ENCODE data around the gene ZNF664.

ZNF664 gene

DNA sequence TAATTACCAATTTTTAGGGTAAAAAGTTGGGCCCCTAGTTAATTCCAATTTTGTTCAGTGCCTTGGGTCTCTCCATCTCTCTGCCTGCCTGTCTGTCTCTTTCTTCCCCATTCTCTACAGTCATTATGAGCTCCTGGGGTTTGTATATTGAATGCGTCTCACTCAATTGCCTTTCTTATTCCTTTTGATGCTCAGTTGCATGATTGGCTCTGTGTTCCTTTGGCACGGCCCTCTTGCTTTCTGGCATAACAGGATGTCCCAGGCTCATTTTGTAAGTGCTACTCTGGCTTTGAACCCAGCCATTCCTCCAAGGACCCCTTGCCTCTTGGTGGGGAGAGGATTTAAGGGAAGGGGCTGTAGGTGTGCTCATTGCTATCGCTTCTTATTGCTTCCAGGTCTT, 35.6 kb downstream of the ZNF664 start:
- no peak overlapping the region for H3K4me3 ChIP-seq (ENCODE audit: low read length)
- TF ChIP-seq, protein P1, sequence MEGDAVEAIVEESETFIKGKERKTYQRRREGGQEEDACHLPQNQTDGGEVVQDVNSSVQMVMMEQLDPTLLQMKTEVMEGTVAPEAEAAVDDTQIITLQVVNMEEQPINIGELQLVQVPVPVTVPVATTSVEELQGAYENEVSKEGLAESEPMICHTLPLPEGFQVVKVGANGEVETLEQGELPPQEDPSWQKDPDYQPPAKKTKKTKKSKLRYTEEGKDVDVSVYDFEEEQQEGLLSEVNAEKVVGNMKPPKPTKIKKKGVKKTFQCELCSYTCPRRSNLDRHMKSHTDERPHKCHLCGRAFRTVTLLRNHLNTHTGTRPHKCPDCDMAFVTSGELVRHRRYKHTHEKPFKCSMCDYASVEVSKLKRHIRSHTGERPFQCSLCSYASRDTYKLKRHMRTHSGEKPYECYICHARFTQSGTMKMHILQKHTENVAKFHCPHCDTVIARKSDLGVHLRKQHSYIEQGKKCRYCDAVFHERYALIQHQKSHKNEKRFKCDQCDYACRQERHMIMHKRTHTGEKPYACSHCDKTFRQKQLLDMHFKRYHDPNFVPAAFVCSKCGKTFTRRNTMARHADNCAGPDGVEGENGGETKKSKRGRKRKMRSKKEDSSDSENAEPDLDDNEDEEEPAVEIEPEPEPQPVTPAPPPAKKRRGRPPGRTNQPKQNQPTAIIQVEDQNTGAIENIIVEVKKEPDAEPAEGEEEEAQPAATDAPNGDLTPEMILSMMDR (IDR thresholded peaks at IDR 0.05; ENCODE audit: insufficient read depth, low read depth, low read length, missing control alignments), result no peak
- no peak for DNase-seq (ENCODE audit: low read depth)

DNA sequence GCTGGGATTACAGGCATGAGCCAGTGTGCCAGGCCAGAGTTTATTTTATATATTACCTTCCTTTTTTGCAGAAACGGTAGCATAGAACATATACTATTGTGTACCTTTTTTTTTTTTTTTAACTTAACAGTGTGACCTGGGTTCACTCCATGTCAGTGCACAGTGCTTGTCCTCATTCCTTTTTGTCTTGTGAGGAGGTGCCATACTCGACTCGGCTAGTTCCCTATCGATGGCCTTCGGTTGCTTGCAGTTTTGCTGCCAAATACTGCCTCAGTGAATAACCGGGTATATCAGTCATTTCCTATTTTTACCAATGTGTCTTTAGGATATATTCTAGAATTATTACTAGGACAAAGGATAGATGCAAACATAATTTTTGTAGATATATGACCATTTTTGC, 36.8 kb downstream of the ZNF664 start:
- no peak overlapping the region for H3K4me3 ChIP-seq (ENCODE audit: low read length)
- DNase-seq (ENCODE audit: low read depth), result no peak
- TF ChIP-seq, protein P1 (IDR thresholded peaks at IDR 0.05; ENCODE audit: insufficient read depth, low read depth, low read length, missing control alignments), result no peak

DNA sequence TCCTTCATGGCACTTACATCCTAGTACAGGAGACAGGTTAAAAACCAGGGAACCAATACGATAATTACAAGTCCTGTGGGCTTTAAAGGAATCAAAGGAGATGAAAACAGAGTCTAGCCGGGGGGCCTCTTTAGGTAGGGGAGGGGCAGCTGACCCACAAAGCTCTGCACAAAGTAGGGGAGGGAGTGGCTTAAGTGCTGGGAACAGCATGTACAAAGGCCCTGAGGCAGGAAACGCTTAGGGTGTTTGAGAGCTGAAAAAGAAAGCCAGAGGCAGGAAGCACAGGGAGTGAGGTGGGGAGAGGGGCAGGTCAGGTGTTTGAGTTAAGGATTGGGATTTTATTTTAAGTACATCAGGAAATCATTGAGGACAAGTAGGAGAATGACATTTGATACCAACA, 37.7 kb downstream of the ZNF664 start:
- DNase-seq (ENCODE audit: low read depth), result no peak
- H3K4me3 ChIP-seq (ENCODE audit: low read length), result no peak overlapping the region
- TF ChIP-seq, protein P1 (IDR thresholded peaks at IDR 0.05; ENCODE audit: insufficient read depth, low read depth, low read length, missing control alignments), result no peak

DNA sequence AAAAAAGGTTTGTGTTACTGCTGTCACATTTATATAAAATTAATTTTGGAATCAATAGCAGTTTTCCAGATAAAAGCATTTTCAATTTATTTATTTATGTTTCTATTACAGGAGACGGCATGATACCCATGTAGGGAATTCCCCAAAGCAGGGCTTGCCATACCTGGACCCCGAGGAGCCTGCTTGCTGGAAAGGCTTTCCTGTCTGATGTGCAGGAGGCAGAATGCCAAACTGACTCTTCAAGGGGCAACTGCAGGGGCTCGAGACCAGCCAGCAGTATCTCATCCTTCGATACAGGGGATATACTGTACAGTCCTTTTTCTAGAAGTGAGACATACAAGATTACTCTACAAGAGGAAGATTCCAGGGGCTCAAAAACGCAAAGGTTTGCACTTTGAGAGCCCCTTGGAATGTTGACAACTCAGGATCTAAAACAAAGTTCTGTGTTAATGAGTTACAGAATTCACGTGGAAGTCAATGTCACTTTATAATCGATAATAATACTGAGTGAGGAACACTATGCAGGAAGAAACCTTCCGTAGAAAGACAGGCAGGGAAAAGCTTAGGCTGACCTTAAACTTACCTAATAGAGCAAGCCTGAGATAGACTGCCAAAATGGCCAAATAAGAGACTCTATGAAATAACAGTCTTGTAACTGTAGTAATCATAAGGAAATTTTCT, 38.6 kb downstream of the ZNF664 start:
- TF ChIP-seq, protein P1 (IDR thresholded peaks at IDR 0.05; ENCODE audit: insufficient read depth, low read depth, low read length, missing control alignments), result no peak
- no peak for DNase-seq (ENCODE audit: low read depth)
- no peak overlapping the region for H3K4me3 ChIP-seq (ENCODE audit: low read length)

DNA sequence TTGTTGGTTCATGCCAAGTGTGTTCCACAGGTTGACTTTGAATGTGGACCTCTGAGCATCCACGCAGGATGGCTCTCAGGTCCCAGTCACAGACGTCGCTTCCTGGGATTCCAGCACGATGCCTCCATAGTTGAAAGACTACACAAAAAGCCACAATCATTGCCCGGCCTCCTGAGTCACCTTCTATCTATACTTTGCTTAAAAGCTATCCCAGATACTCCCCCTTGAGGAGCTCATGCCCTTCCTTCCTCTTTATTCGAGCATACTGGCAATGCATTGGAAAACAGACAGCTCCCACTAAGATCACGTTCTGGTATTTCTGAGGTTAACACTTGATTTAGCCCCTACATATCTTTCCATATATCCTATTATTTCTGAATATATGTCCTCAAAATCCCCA, 40.1 kb downstream of the ZNF664 start:
- no peak overlapping the region for H3K4me3 ChIP-seq (ENCODE audit: low read length)
- TF ChIP-seq, protein P1 (IDR thresholded peaks at IDR 0.05; ENCODE audit: insufficient read depth, low read depth, low read length, missing control alignments), result no peak
- no peak for DNase-seq (ENCODE audit: low read depth)

DNA sequence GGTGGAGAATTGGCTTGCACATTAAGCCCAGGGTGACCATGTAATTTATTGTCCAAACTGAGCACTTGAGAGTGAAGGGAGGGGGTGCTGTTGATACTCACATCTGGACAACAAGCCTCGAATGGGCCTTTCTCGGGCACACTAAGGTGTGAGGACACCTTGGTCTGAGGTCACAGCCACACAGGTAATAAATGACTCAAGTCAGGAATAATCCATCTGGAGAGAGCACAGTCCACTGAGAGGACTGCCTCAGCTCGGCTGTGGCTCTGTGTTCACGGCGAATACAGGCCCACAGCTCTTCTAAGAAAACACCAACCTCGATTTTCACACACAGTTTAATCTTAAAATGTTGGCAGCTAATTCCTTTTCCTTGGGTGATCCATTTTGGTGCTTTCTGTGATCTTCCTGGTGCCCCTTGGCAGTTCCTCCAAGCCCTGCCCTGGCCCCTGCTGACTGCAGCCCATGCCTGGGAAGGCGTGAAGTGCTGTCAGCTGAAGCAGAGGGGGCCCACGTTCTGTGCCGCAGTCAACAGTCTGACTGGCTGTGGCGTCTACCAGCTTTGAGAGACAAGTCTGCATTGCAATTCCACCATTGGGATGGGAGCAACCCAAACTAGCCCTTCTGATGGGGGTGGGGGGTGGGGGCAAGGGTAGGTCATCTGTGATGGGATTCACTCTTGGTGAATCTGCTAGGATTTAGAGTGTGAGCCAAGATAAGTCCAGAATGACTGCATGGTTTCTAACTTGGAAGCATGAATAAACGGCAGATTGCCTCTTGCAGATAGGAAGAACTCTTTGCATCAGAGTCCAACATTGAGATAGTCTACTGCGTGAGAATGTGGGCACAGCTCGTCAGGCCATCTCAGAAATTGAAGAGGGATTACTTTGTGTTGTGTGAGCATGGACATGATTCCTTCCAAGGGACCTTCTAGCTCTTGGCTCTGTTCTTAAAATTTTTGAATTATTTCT, 42.8 kb downstream of the ZNF664 start:
- TF ChIP-seq, protein P1 (IDR thresholded peaks at IDR 0.05; ENCODE audit: insufficient read depth, low read depth, low read length, missing control alignments), result no peak
- no peak for DNase-seq (ENCODE audit: low read depth)
- no peak overlapping the region for H3K4me3 ChIP-seq (ENCODE audit: low read length)

Measured in epithelial cell of esophagus (primary cell).